DMS153 (cell line): ENCODE data around the gene CHAT.
"Not testable (repeated sequence)": the region's sequence is repeated elsewhere in the genome, so short reads cannot be mapped to it uniquely, and the experiment has no call there.

Source experiments
- DNase-seq: peaks from one replicate; lab custom pipeline; 2025; lab: John Stamatoyannopoulos, UW

Gene CHAT

GRCh38 chr10:49653273-49653929 is 39.6 kb downstream of the CHAT start:
- DNase-seq: no peak

- DNase-seq: no peak
Measured at GRCh38 chr10:49654036-49654693, 40.3 kb downstream of the CHAT start.

- DNase-seq: no peak
Measured at GRCh38 chr10:49655099-49655498, 41.3 kb downstream of the CHAT start.

- no peak for DNase-seq
Measured at GRCh38 chr10:49656845-49657493, 43.1 kb downstream of the CHAT start.

GRCh38 chr10:49657606-49658005 is 43.8 kb downstream of the CHAT start:
- no peak for DNase-seq

- DNase-seq: peak; percentile 63
Measured at GRCh38 chr10:49661140-49661856, 47.5 kb downstream of the CHAT start.

- DNase-seq: no peak
Measured at GRCh38 chr10:49662169-49662830, 48.5 kb downstream of the CHAT start.

- no peak for DNase-seq
Measured at GRCh38 chr10:49663596-49663995, 49.8 kb downstream of the CHAT start.

GRCh38 chr10:49664006-49664841 is 50.4 kb downstream of the CHAT start:
- DNase-seq: no peak

GRCh38 chr10:49664842-49665355 is 51.1 kb downstream of the CHAT start:
- DNase-seq: no peak

- DNase-seq: no peak
Measured at GRCh38 chr10:49666054-49666615, 52.3 kb downstream of the CHAT start.

- DNase-seq: no peak
Measured at GRCh38 chr10:49666685-49667084, 52.8 kb downstream of the CHAT start.

GRCh38 chr10:49667991-49668390 is 54.2 kb downstream of the CHAT start:
- no peak for DNase-seq

- DNase-seq: no peak
Measured at GRCh38 chr10:49668684-49669083, 54.8 kb downstream of the CHAT start.

- no peak for DNase-seq
Measured at GRCh38 chr10:49678827-49679479, 65.1 kb downstream of the CHAT start.

GRCh38 chr10:49679480-49679893 is 65.7 kb downstream of the CHAT start, which contains the start of gene C10orf53:
TSS of gene C10orf53 (plus strand) at chr10:49679651. CDS start at chr10:49679698, 47 bp downstream.
- peak; percentile 51 for DNase-seq

- DNase-seq: not testable (repeated sequence)
Measured at GRCh38 chr10:49682449-49682848, 68.6 kb downstream of the CHAT start.

- no peak for DNase-seq
Measured at GRCh38 chr10:49682879-49683278, 69.0 kb downstream of the CHAT start.

GRCh38 chr10:49686651-49687050 is 72.8 kb downstream of the CHAT start:
- no peak for DNase-seq

- no peak for DNase-seq
Measured at GRCh38 chr10:49688261-49688846, 74.5 kb downstream of the CHAT start.
